Kidney (tissue), 14 donors: Measurements from ENCODE around the gene ADAM17. TPM values are rescaled to one million over a fixed set of nuclear protein-coding genes. Genes with fewer than 3 reads are reported as not detected.

Experiments
- DNase-seq, 5 donors: peaks; one replicate each; pipeline ENCODE4 v3.0.0-alpha.2; 2013 to 2020
- FAIRE-seq: peaks from 2 replicates; lab custom pipeline; 2012; peaks lifted over from hg19 to GRCh38; lab: Jason Lieb, UNC
- H3K27ac ChIP-seq, 2 donors: one replicate each; pipeline ENCODE4 v1.7.0; 2013; ENCODE audit warnings: low read depth in 2 of 2, low read length in 2 of 2, inconsistent platforms in 1 of 2
- H3K27me3 ChIP-seq: one replicate; pipeline ENCODE4 v1.7.1; 2013; ENCODE audit warnings: low read length, inconsistent platforms; ENCODE audit not compliant: control insufficient read depth, insufficient read depth
- H3K36me3 ChIP-seq, 3 donors: one replicate each; pipeline versions ENCODE4 v1.7.0 to v1.7.1; 2013; ENCODE audit warnings: low read length in 3 of 3, control low read depth in 1 of 3, inconsistent platforms in 1 of 3; ENCODE audit not compliant: insufficient read depth in 3 of 3, control insufficient read depth in 2 of 3
- H3K4me1 ChIP-seq, 3 donors: one replicate each; pipeline versions ENCODE4 v1.7.0 to v1.7.1; 2013; ENCODE audit warnings: low read length in 3 of 3, inconsistent platforms in 1 of 3, low read depth in 1 of 3; ENCODE audit not compliant: control insufficient read depth in 2 of 3, insufficient read depth in 2 of 3
- H3K4me3 ChIP-seq, 3 donors: one replicate each; pipeline versions ENCODE4 v1.7.0 to v1.8.1; 2013; ENCODE audit warnings: low read length in 3 of 3, control low read depth in 1 of 3, inconsistent platforms in 1 of 3
- H3K9ac ChIP-seq, 3 donors: one replicate each; pipeline versions ENCODE4 v1.7.0 to v1.7.1; 2013; ENCODE audit warnings: low read length in 3 of 3, control low read depth in 1 of 3, inconsistent platforms in 1 of 3
- H3K9me3 ChIP-seq, 3 donors: one replicate each; pipeline versions ENCODE4 v1.7.0 to v1.7.1; 2013; ENCODE audit warnings: low read length in 3 of 3, control low read depth in 1 of 3, inconsistent platforms in 1 of 3; ENCODE audit not compliant: control insufficient read depth in 2 of 3, insufficient read depth in 1 of 3
- intact Hi-C: fragments of 100-400 bp; cut with DNase I; formaldehyde crosslinking; loops from one replicate; pipeline ENCODE4 v1.11.1; 2022
- polyA plus RNA-seq: library from polyadenylated mRNA; stranded (reverse); fragments of 350-450 nt; fragmentation: Illumina TruSeq; extraction: RNeasy Lipid Tissue Mini Kit (QIAGEN cat#74804); gene quantifications from one replicate; pipeline ENCODE4 v1.2.3, GENCODE V29; 2014; ENCODE audit warnings: low read depth, low replicate concordance; ENCODE audit not compliant: insufficient read depth
- total RNA-seq: library from RNA; stranded (reverse); fragmentation: NEBNext Ultra II Directional; extraction: Animal tissue kit (Norgen Biotek cat#: 25700); gene quantifications from one replicate; pipeline ENCODE4 v1.2.1, GENCODE V29; 2021
- TF ChIP-seq, protein P1 (sequence below): IDR thresholded peaks from 3 replicates; pipeline ENCODE4 v1.5.1; 2012; ENCODE audit warnings: mild to moderate bottlenecking, moderate library complexity, borderline replicate concordance; ENCODE audit not compliant: insufficient read depth; ENCODE audit errors: extremely low read depth
- donor health status: control.
- donor health status: control.
- donor health status: control.
- donor health status: control.
- donor health status: control.
- donor health status: DM: yes; HTN: yes; CAD: no.
- donor health status: Normal renal cell carcinoma (clear cell type).

The ADAM17 gene
- total and polyA plus RNA-seq, 2 donors from 2014 or later: 6.5 to 29.9 TPM

DNA sequence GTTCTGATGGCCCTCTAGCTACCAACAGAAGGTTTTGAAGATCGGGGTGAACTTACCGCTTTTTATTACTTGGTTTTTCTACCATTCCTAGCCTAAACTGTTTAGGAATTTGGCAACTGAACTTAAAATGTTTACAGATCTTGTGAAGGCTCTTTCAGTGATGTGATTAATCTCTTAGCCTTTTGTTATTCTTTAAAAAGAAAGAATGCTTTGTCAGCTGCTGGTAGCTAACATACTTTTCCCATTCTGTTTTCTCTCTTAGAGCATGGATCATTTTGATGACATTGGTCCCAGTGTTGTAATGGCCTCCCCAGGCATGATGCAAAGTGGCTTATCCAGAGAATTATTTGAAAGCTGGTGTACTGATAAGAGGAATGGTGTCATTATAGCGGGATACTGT lies 114.1 kb downstream of the ADAM17 start:
- no peaks in the 10 kb centered on the region for H3K9me3 ChIP-seq
- FAIRE-seq: no peak
- TF ChIP-seq, protein P1, sequence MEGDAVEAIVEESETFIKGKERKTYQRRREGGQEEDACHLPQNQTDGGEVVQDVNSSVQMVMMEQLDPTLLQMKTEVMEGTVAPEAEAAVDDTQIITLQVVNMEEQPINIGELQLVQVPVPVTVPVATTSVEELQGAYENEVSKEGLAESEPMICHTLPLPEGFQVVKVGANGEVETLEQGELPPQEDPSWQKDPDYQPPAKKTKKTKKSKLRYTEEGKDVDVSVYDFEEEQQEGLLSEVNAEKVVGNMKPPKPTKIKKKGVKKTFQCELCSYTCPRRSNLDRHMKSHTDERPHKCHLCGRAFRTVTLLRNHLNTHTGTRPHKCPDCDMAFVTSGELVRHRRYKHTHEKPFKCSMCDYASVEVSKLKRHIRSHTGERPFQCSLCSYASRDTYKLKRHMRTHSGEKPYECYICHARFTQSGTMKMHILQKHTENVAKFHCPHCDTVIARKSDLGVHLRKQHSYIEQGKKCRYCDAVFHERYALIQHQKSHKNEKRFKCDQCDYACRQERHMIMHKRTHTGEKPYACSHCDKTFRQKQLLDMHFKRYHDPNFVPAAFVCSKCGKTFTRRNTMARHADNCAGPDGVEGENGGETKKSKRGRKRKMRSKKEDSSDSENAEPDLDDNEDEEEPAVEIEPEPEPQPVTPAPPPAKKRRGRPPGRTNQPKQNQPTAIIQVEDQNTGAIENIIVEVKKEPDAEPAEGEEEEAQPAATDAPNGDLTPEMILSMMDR: no peak
- H3K4me1 ChIP-seq: no peaks in the 10 kb centered on the region
- DNase-seq: no peak
- H3K27me3 ChIP-seq: no peaks in the 10 kb centered on the region
- no peak overlapping the region for H3K4me3 ChIP-seq
- H3K27ac ChIP-seq: no peak overlapping the region
- no peak overlapping the region for H3K9ac ChIP-seq
- peaks cover 17 to 42% (median 17%) of the 10 kb centered on the region in 3 donors for H3K36me3 ChIP-seq
- intact Hi-C loops: no loop called here

DNA sequence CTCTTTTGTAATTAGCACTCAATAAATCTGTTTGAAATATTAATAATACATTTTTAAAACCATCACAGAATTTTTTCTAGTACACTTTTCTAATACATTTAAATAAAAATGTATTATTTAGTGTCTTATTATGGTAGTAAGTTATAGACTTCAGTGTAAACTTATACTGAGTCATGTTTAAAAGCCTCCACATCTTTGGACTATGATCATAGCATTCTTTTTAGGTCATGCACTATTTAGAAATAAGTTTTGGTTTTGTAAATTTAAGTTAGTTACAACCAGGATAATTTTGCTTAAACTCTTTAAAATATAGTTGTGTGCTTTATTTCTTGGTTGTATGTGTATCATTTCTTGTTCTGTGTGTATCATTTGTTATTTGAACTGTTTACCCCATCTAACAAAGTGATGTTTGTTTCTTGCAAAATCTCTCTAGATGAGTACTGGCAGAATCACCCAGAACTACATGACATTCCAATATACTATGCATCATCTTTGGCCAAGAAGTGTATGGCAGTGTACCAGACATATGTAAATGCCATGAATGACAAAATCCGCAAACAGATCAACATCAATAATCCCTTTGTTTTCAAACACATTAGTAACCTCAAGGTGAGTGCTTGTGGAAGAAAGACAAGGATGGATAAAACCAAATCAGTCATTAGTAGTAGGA lies 115.4 kb downstream of the ADAM17 start:
- intact Hi-C loops: no loop called here
- DNase-seq (no peak), FAIRE-seq (no peak)
- Histone ChIP-seq H3K9me3 (no peaks in the 10 kb centered on the region), H3K36me3 (peaks cover 17 to 36% (median 20%) of the 10 kb centered on the region in 3 donors), H3K4me1 (no peaks in the 10 kb centered on the region), H3K9ac (no peak overlapping the region), H3K4me3 (no peak overlapping the region), H3K27me3 (no peaks in the 10 kb centered on the region), H3K27ac (no peak overlapping the region)
- TF ChIP-seq, protein P1: no peak

DNA sequence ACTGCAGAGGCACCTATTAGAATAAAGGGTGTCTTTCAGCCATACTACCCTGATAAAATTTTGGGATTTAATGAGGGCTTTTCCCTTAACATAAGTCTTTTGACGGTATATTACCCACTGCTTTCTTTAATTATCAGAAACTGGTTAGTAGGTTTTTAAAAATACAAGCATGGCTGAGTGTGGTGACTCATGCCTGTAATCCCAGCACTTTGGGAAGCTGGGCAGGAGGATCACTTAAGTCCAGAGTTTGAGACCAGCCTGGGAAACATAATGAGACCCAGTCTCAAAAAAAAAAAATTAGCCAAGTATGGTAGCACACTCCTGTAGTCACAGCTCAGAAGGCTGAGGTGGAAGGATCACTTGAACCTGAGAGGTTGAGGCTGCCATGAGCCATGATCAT lies 116.1 kb downstream of the ADAM17 start:
- peaks cover 17 to 36% (median 18%) of the 10 kb centered on the region in 3 donors for H3K36me3 ChIP-seq
- H3K9ac ChIP-seq: no peak overlapping the region
- intact Hi-C loops: no loop called here
- TF ChIP-seq, protein P1: no peak
- no peaks in the 10 kb centered on the region for H3K27me3 ChIP-seq
- H3K27ac ChIP-seq: no peak overlapping the region
- H3K4me3 ChIP-seq: no peak overlapping the region
- FAIRE-seq (no peak), DNase-seq (no peak)
- no peaks in the 10 kb centered on the region for H3K4me1 ChIP-seq
- no peaks in the 10 kb centered on the region for H3K9me3 ChIP-seq

Other genes starting within 250 kb of the ADAM17 start
- gene ITGB1BP1, start 132.3 kb downstream of the ADAM17 start, total RNA-seq: 67.1 TPM
- gene ITGB1BP1, start 132.3 kb downstream of the ADAM17 start, polyA plus RNA-seq: 164 TPM
- 27.5 TPM for gene CPSF3, start 132.2 kb downstream of the ADAM17 start, total RNA-seq
- 27.3 TPM for gene CPSF3, start 132.2 kb downstream of the ADAM17 start, polyA plus RNA-seq
- 52.7 TPM for gene IAH1, start 81.3 kb downstream of the ADAM17 start, total RNA-seq
- 97.0 TPM for gene IAH1, start 81.3 kb downstream of the ADAM17 start, polyA plus RNA-seq
- 262 TPM for gene YWHAQ, start 75.2 kb upstream of the ADAM17 start, total RNA-seq
- gene YWHAQ, start 75.2 kb upstream of the ADAM17 start, polyA plus RNA-seq: 168 TPM